Measurements from ENCODE around the gene PRF1.

PRF1 gene

GRCh38 chr10:70562036-70562755 is 40.3 kb downstream of the PRF1 start:
- Histone ChIP-seq H3K4me3 (ENCODE audit: low read length) (no peak overlapping the region), H3K27me3 (ENCODE audit: insufficient read depth, low read length) (no peaks in the 10 kb centered on the region), H3K9me3 (ENCODE audit: insufficient read depth, low read depth, low read length) (no peaks in the 10 kb centered on the region), H3K36me3 (ENCODE audit: insufficient read depth, low read length) (no peaks in the 10 kb centered on the region), H3K4me1 (ENCODE audit: insufficient read depth, low read length) (peaks cover 2% of the 10 kb centered on the region), H3K9ac (ENCODE audit: low read depth, low read length) (no peak overlapping the region), H3K27ac (ENCODE audit: low read depth, low read length) (no peak overlapping the region)
- WGBS = 92% methylated on average over 13 of the region's 15 CpGs

GRCh38 chr10:70561558-70561957 is 41.0 kb downstream of the PRF1 start:
- no peak overlapping the region for H3K9ac ChIP-seq (ENCODE audit: low read depth, low read length)
- no peak overlapping the region for H3K4me3 ChIP-seq (ENCODE audit: low read length)
- 87% methylated on average over 6 of the region's 6 CpGs for WGBS
- H3K9me3 ChIP-seq (ENCODE audit: insufficient read depth, low read depth, low read length) = no peaks in the 10 kb centered on the region
- H3K36me3 ChIP-seq (ENCODE audit: insufficient read depth, low read length) = no peaks in the 10 kb centered on the region
- H3K27ac ChIP-seq (ENCODE audit: low read depth, low read length) = no peak overlapping the region
- no peaks in the 10 kb centered on the region for H3K27me3 ChIP-seq (ENCODE audit: insufficient read depth, low read length)
- peaks cover 2% of the 10 kb centered on the region for H3K4me1 ChIP-seq (ENCODE audit: insufficient read depth, low read length)

- Histone ChIP-seq H3K4me1 (ENCODE audit: insufficient read depth, low read length) (peaks cover 2% of the 10 kb centered on the region), H3K4me3 (ENCODE audit: low read length) (no peak overlapping the region), H3K27me3 (ENCODE audit: insufficient read depth, low read length) (no peaks in the 10 kb centered on the region), H3K9me3 (ENCODE audit: insufficient read depth, low read depth, low read length) (no peaks in the 10 kb centered on the region), H3K36me3 (ENCODE audit: insufficient read depth, low read length) (no peaks in the 10 kb centered on the region), H3K27ac (ENCODE audit: low read depth, low read length) (no peak overlapping the region), H3K9ac (ENCODE audit: low read depth, low read length) (no peak overlapping the region)
- 94% methylated on average over 10 of the region's 10 CpGs for WGBS
These were observed 41.5 kb downstream of the PRF1 start for GRCh38 chr10:70561070-70561469.

DNA sequence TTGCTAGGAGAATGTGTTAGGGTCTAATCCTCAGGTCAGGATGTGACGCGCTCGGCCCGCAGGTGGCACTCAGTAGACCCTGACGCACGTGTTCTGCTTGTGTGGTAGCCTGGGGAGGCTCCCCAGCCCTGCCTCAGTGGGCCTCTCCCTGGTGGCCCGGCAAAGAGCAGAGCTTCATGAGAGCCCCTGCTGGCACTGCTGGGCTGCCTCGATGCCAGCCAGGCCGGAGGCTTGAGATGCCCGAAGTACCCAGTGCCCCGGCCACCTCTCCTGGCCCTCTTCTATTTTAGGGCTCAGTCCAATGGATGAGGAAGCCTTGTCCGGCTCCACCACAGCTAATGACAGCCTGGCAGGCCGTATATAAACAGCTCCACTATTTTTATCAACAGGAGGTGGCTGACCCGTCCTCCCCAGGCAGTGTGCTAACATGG is 42.0 kb downstream of the PRF1 start:
- Histone ChIP-seq H3K4me1 (ENCODE audit: insufficient read depth, low read length) (peaks cover 2% of the 10 kb centered on the region), H3K36me3 (ENCODE audit: insufficient read depth, low read length) (no peaks in the 10 kb centered on the region), H3K9ac (ENCODE audit: low read depth, low read length) (no peak overlapping the region), H3K4me3 (ENCODE audit: low read length) (no peak overlapping the region), H3K9me3 (ENCODE audit: insufficient read depth, low read depth, low read length) (no peaks in the 10 kb centered on the region), H3K27ac (ENCODE audit: low read depth, low read length) (no peak overlapping the region), H3K27me3 (ENCODE audit: insufficient read depth, low read length) (no peaks in the 10 kb centered on the region)
- 96% methylated on average over 14 of the region's 14 CpGs for WGBS

GRCh38 chr10:70559861-70560260 is 42.7 kb downstream of the PRF1 start:
- Histone ChIP-seq H3K27ac (ENCODE audit: low read depth, low read length) (no peak overlapping the region), H3K27me3 (ENCODE audit: insufficient read depth, low read length) (no peaks in the 10 kb centered on the region), H3K9ac (ENCODE audit: low read depth, low read length) (no peak overlapping the region), H3K9me3 (ENCODE audit: insufficient read depth, low read depth, low read length) (no peaks in the 10 kb centered on the region), H3K4me3 (ENCODE audit: low read length) (no peak overlapping the region), H3K36me3 (ENCODE audit: insufficient read depth, low read length) (no peaks in the 10 kb centered on the region), H3K4me1 (ENCODE audit: insufficient read depth, low read length) (peaks cover 2% of the 10 kb centered on the region)
- 81% methylated on average over 5 of the region's 5 CpGs for WGBS

GRCh38 chr10:70558871-70559810 is 43.4 kb downstream of the PRF1 start:
- Histone ChIP-seq H3K4me3 (ENCODE audit: low read length) (no peak overlapping the region), H3K27me3 (ENCODE audit: insufficient read depth, low read length) (no peaks in the 10 kb centered on the region), H3K4me1 (ENCODE audit: insufficient read depth, low read length) (peaks cover 2% of the 10 kb centered on the region), H3K27ac (ENCODE audit: low read depth, low read length) (no peak overlapping the region), H3K9ac (ENCODE audit: low read depth, low read length) (no peak overlapping the region), H3K36me3 (ENCODE audit: insufficient read depth, low read length) (no peaks in the 10 kb centered on the region), H3K9me3 (ENCODE audit: insufficient read depth, low read depth, low read length) (no peaks in the 10 kb centered on the region)
- 67% methylated on average over 20 of the region's 20 CpGs for WGBS

- peaks cover 2% of the 10 kb centered on the region for H3K4me1 ChIP-seq (ENCODE audit: insufficient read depth, low read length)
- no peak overlapping the region for H3K27ac ChIP-seq (ENCODE audit: low read depth, low read length)
- H3K27me3 ChIP-seq (ENCODE audit: insufficient read depth, low read length) = no peaks in the 10 kb centered on the region
- H3K36me3 ChIP-seq (ENCODE audit: insufficient read depth, low read length) = peaks cover 7% of the 10 kb centered on the region
- 91% methylated on average over 11 of the region's 11 CpGs for WGBS
- H3K4me3 ChIP-seq (ENCODE audit: low read length) = no peak overlapping the region
- H3K9ac ChIP-seq (ENCODE audit: low read depth, low read length) = no peak overlapping the region
- no peaks in the 10 kb centered on the region for H3K9me3 ChIP-seq (ENCODE audit: insufficient read depth, low read depth, low read length)
These were observed 44.2 kb downstream of the PRF1 start for GRCh38 chr10:70558295-70558694.

- no peak overlapping the region for H3K9ac ChIP-seq (ENCODE audit: low read depth, low read length)
- no peak overlapping the region for H3K4me3 ChIP-seq (ENCODE audit: low read length)
- H3K4me1 ChIP-seq (ENCODE audit: insufficient read depth, low read length) = peaks cover 2% of the 10 kb centered on the region
- H3K27me3 ChIP-seq (ENCODE audit: insufficient read depth, low read length) = no peaks in the 10 kb centered on the region
- 61% methylated on average over 2 of the region's 2 CpGs for WGBS
- no peak overlapping the region for H3K27ac ChIP-seq (ENCODE audit: low read depth, low read length)
- H3K36me3 ChIP-seq (ENCODE audit: insufficient read depth, low read length) = peaks cover 8% of the 10 kb centered on the region
- no peaks in the 10 kb centered on the region for H3K9me3 ChIP-seq (ENCODE audit: insufficient read depth, low read depth, low read length)
These were observed 44.7 kb downstream of the PRF1 start for GRCh38 chr10:70557876-70558275.

DNA sequence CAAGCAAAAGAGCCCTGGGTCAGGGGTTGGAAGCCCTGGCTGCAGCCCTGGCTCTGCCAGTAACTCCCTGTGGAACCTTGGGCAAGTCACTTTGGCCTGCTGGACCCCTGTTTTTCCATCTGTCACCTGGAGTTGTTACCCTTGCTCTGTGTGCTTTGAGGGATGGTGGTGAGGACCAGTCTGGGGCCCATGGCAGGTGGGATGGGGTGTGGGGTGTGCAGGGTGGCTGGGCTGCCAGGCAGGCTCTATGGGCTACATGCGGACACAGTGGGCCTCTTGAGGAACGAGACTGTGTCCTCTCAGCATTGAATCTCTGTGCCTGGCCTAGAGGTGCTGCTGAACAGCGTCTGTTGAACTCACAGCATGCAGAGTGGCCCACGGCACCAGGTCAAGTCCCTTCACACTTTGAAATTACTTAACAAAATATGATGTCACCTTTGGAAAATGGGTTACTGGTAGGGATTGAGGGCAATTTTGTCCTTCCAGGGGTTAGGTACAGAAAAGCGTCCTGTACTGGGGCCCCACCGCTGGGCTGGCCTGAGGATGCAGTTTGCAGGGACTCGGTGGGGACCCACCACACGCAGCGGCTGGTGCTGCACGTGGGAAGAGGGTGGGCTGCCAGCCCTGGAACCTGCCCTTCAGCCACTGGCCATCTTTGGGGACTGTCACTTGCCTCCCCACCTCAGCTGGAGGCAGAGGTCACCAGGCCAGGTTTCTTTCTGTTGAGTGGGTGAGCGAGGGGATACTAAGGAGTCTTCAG is 45.3 kb downstream of the PRF1 start:
- H3K27me3 ChIP-seq (ENCODE audit: insufficient read depth, low read length) = no peaks in the 10 kb centered on the region
- H3K4me1 ChIP-seq (ENCODE audit: insufficient read depth, low read length) = peaks cover 2% of the 10 kb centered on the region
- no peak overlapping the region for H3K9ac ChIP-seq (ENCODE audit: low read depth, low read length)
- H3K27ac ChIP-seq (ENCODE audit: low read depth, low read length) = no peak overlapping the region
- WGBS = 94% methylated on average over 11 of the region's 11 CpGs
- H3K4me3 ChIP-seq (ENCODE audit: low read length) = no peak overlapping the region
- H3K36me3 ChIP-seq (ENCODE audit: insufficient read depth, low read length) = peaks cover 13% of the 10 kb centered on the region
- H3K9me3 ChIP-seq (ENCODE audit: insufficient read depth, low read depth, low read length) = no peaks in the 10 kb centered on the region

DNA sequence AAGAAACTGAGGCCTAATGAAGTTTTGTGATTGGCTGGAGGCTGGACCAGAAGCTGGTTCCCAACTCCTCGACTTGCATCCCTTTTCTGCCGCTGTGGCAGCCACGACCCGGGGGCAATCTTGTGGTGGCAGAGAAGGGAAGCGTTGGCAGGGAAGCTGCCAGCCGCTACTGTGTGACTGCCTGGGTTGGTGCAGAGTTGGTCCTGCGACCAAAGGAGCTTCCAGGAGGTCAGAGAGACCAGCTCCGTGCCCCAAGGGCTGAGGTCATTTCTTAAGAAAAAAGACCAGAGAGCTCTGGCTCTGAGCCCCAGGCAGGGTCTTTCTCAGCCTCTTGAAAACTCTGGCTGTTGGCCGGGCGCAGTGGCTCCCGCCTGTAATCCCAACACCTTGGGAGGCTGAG is 47.2 kb downstream of the PRF1 start:
- H3K36me3 ChIP-seq (ENCODE audit: insufficient read depth, low read length) = peaks cover 27% of the 10 kb centered on the region
- H3K9ac ChIP-seq (ENCODE audit: low read depth, low read length) = no peak overlapping the region
- WGBS = 91% methylated on average over 11 of the region's 11 CpGs
- H3K27ac ChIP-seq (ENCODE audit: low read depth, low read length) = no peak overlapping the region
- H3K4me1 ChIP-seq (ENCODE audit: insufficient read depth, low read length) = peaks cover 2% of the 10 kb centered on the region
- H3K27me3 ChIP-seq (ENCODE audit: insufficient read depth, low read length) = no peaks in the 10 kb centered on the region
- H3K4me3 ChIP-seq (ENCODE audit: low read length) = no peak overlapping the region
- no peaks in the 10 kb centered on the region for H3K9me3 ChIP-seq (ENCODE audit: insufficient read depth, low read depth, low read length)

DNA sequence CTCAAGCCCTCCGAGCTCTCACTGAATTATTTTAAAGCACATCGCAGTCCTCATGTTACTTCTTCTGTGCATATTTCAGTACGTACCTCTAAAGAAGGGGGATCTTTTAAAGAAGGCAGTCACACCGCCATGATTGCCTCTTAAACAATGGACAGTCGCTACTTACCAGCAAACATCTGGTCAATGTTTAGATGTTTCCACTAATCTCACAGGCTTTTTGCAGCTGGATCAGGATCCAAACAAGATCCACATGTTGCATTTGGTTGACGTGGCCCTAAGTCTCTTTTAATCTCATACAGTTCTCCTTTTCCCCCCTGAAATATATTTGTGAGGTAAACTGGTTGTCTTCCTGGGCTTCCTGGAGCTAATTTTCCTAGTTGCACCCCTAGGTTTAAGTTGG is 50.0 kb downstream of the PRF1 start:
- Histone ChIP-seq H3K36me3 (ENCODE audit: insufficient read depth, low read length) (peaks cover 27% of the 10 kb centered on the region), H3K4me1 (ENCODE audit: insufficient read depth, low read length) (no peaks in the 10 kb centered on the region), H3K27me3 (ENCODE audit: insufficient read depth, low read length) (no peaks in the 10 kb centered on the region), H3K9me3 (ENCODE audit: insufficient read depth, low read depth, low read length) (no peaks in the 10 kb centered on the region), H3K9ac (ENCODE audit: low read depth, low read length) (no peak overlapping the region; the same call in 1 of the 2 replicates), H3K27ac (ENCODE audit: low read depth, low read length) (no peak overlapping the region), H3K4me3 (ENCODE audit: low read length) (no peak overlapping the region)
- 95% methylated on average over 6 of the region's 6 CpGs for WGBS
